HG03521 (cell line): ENCODE results near the gene ARHGDIA.
A peak's percentile ranks its signal among the peaks of the same experiment; 100 is the strongest.

Experiments
- ATAC-seq: cut with Tn5 transposase; IDR thresholded peaks from one replicate; pipeline ENCODE4 v1.9.1; 2021; ENCODE audit warnings: mild to moderate bottlenecking, moderate library complexity; ENCODE audit not compliant: unreplicated experiment

Gene ARHGDIA

GRCh38 chr17:81906476-81907218 is 35.5 kb upstream of the ARHGDIA start:
- no peak for ATAC-seq

GRCh38 chr17:81905993-81906392 is 34.9 kb upstream of the ARHGDIA start:
- ATAC-seq: no peak

GRCh38 chr17:81905424-81905875 is 34.3 kb upstream of the ARHGDIA start:
- ATAC-seq: no peak

- no peak for ATAC-seq
Measured at GRCh38 chr17:81904600-81905423, 33.7 kb upstream of the ARHGDIA start.

- ATAC-seq: no peak
Measured at GRCh38 chr17:81903896-81904599, 32.9 kb upstream of the ARHGDIA start.

GRCh38 chr17:81903415-81903831 is 32.3 kb upstream of the ARHGDIA start:
- no peak for ATAC-seq

GRCh38 chr17:81902653-81903414 is 31.7 kb upstream of the ARHGDIA start:
- ATAC-seq: no peak

GRCh38 chr17:81902023-81902652 is 31.0 kb upstream of the ARHGDIA start, which contains the start of gene NPB:
NPB (plus strand) TSS chr17:81902238; CDS start chr17:81902278, 40 bp downstream.
- no peak for ATAC-seq

- no peak for ATAC-seq
Measured at GRCh38 chr17:81901167-81902022, 30.3 kb upstream of the ARHGDIA start.

GRCh38 chr17:81900181-81900820 is 29.2 kb upstream of the ARHGDIA start:
- ATAC-seq: no peak

GRCh38 chr17:81899514-81900166 is 28.5 kb upstream of the ARHGDIA start:
- no peak for ATAC-seq

- no peak for ATAC-seq
Measured at GRCh38 chr17:81898885-81899284, 27.7 kb upstream of the ARHGDIA start.

GRCh38 chr17:81898029-81898866 is 27.1 kb upstream of the ARHGDIA start:
- no peak for ATAC-seq

- no peak for ATAC-seq
Measured at GRCh38 chr17:81895400-81895799, 24.3 kb upstream of the ARHGDIA start.

- peak; percentile 30 for ATAC-seq
Measured at GRCh38 chr17:81891303-81891552, 20.1 kb upstream of the ARHGDIA start.

GRCh38 chr17:81890447-81891302 is 19.5 kb upstream of the ARHGDIA start:
- no peak for ATAC-seq

GRCh38 chr17:81889602-81890001 is 18.5 kb upstream of the ARHGDIA start:
- ATAC-seq: no peak
